ENCODE data around the gene C1orf74.

C1orf74 gene

GRCh38 chr1:209769171-209769904 lies 15.0 kb downstream of the C1orf74 start:
- peak; percentile 56 for DNase-seq

GRCh38 chr1:209768354-209768774 lies 16.0 kb downstream of the C1orf74 start:
- DNase-seq = no peak

- DNase-seq = no peak
These were observed 16.7 kb downstream of the C1orf74 start for GRCh38 chr1:209767706-209768105.

GRCh38 chr1:209767096-209767495 lies 17.3 kb downstream of the C1orf74 start:
- DNase-seq = no peak

- DNase-seq = no peak
These were observed 18.3 kb downstream of the C1orf74 start for GRCh38 chr1:209766051-209766450.

GRCh38 chr1:209761011-209761635 lies 23.2 kb downstream of the C1orf74 start:
- no peak for DNase-seq

- no peak for DNase-seq
These were observed 24.5 kb downstream of the C1orf74 start for GRCh38 chr1:209759829-209760359.

- no peak for DNase-seq
These were observed 26.0 kb downstream of the C1orf74 start for GRCh38 chr1:209758400-209758799.

- DNase-seq = no peak
These were observed 27.5 kb downstream of the C1orf74 start for GRCh38 chr1:209756615-209757445.

GRCh38 chr1:209755926-209756614 lies 28.3 kb downstream of the C1orf74 start, which contains the start of gene TRAF3IP3:
Gene TRAF3IP3, plus strand, starts transcription at chr1:209756053. Its CDS starts 3,987 bp downstream, at chr1:209760040.
- DNase-seq = no peak

GRCh38 chr1:209755256-209755655 lies 29.1 kb downstream of the C1orf74 start:
- no peak for DNase-seq

- DNase-seq = no peak
These were observed 31.5 kb downstream of the C1orf74 start for GRCh38 chr1:209752890-209753289.

- no peak for DNase-seq
These were observed 32.6 kb downstream of the C1orf74 start for GRCh38 chr1:209751627-209752231.

- no peak for DNase-seq
These were observed 34.6 kb downstream of the C1orf74 start for GRCh38 chr1:209749670-209750323.

GRCh38 chr1:209749205-209749604 lies 35.2 kb downstream of the C1orf74 start:
- DNase-seq = no peak

- no peak for DNase-seq
These were observed 35.7 kb downstream of the C1orf74 start for GRCh38 chr1:209748620-209749019.

- DNase-seq = peak; percentile 94
These were observed 36.6 kb downstream of the C1orf74 start for GRCh38 chr1:209747580-209748262.

- DNase-seq = no peak
These were observed 37.8 kb downstream of the C1orf74 start for GRCh38 chr1:209746451-209747165.

- DNase-seq = no peak
These were observed 41.2 kb downstream of the C1orf74 start for GRCh38 chr1:209743145-209743482.

- DNase-seq = no peak
These were observed 41.8 kb downstream of the C1orf74 start for GRCh38 chr1:209742409-209743144.
